Measurements from ENCODE around the gene FAM50B.

DNA sequence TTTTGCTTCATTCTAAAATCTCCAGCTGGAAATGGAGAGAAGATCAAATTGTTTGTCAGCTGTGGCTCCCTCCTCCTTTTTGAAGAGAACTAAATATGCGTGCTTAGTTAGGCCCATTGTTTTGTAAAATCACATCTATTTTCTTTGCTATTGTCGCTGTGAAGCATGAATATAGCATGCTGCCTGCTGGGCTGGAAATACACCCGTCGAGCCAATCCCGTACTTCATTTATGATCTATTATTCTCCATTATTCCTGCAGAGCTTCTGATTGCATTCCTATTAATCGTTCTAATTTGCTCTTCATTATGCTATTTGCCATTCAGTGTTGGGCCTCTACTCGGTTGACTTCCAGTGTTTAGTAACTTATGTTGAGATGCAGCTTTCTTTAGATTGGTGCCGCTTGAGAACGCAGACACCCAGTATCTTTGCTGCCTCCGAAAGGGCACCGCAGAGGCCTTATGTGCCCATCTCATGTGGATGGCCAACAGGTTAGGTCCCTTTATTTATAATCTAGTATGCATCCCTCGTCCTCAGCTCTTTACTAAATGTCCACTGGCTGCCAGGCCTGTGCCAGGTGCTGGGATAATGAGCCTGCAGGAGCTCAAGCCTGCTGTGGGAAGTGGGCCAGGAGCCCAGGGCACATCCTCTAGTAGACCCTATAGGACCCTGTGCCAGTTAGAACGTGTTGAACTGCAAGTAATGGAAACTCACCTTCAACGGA is 45.6 kb downstream of the FAM50B start:
- TF ChIP-seq, protein P1, sequence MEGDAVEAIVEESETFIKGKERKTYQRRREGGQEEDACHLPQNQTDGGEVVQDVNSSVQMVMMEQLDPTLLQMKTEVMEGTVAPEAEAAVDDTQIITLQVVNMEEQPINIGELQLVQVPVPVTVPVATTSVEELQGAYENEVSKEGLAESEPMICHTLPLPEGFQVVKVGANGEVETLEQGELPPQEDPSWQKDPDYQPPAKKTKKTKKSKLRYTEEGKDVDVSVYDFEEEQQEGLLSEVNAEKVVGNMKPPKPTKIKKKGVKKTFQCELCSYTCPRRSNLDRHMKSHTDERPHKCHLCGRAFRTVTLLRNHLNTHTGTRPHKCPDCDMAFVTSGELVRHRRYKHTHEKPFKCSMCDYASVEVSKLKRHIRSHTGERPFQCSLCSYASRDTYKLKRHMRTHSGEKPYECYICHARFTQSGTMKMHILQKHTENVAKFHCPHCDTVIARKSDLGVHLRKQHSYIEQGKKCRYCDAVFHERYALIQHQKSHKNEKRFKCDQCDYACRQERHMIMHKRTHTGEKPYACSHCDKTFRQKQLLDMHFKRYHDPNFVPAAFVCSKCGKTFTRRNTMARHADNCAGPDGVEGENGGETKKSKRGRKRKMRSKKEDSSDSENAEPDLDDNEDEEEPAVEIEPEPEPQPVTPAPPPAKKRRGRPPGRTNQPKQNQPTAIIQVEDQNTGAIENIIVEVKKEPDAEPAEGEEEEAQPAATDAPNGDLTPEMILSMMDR (IDR thresholded peaks at IDR 0.05): no peak
- TF ChIP-seq POLR2A (IDR thresholded peaks at IDR 0.05): no peak

All from uterus (tissue), 2 donors.